PFSK-1 (cell line): Measurements from ENCODE around the gene PHKA2.

Experiments used
- FOXP2 ChIP-seq: optimal IDR thresholded peaks from 2 replicates; pipeline ENCODE3; 2011; ENCODE audit warnings: borderline replicate concordance, control low read depth, inconsistent platforms; ENCODE audit not compliant: insufficient read depth; ENCODE audit errors: extremely low read length, extremely low read depth
- POLR2AphosphoS5 ChIP-seq: IDR thresholded peaks from 2 replicates; pipeline ENCODE4 v1.6.1; 2012; ENCODE audit warnings: low read depth, mild to moderate bottlenecking, control low read depth, low read length, moderate library complexity
- SIN3A ChIP-seq: IDR thresholded peaks from 2 replicates; pipeline ENCODE4 v1.6.1; 2012; ENCODE audit warnings: mild to moderate bottlenecking, low read length, moderate library complexity, borderline replicate concordance; ENCODE audit not compliant: insufficient read depth
- TAF1 ChIP-seq: IDR thresholded peaks from 2 replicates; pipeline ENCODE4 v1.6.1; 2012; ENCODE audit warnings: low read length, control low read depth, borderline replicate concordance; ENCODE audit not compliant: insufficient read depth
- TF ChIP-seq, protein P1 (sequence below), 2 experiments: IDR thresholded peaks; 2 replicates each; pipeline versions ENCODE4 v1.6.1 to v1.8.0; 2011 to 2012; ENCODE audit warnings: low read depth in 2 of 2, low read length in 2 of 2, control low read depth in 1 of 2, inconsistent platforms in 1 of 2, mild to moderate bottlenecking in 1 of 2, moderate library complexity in 1 of 2; ENCODE audit not compliant: insufficient read depth in 1 of 2

PHKA2 gene

DNA sequence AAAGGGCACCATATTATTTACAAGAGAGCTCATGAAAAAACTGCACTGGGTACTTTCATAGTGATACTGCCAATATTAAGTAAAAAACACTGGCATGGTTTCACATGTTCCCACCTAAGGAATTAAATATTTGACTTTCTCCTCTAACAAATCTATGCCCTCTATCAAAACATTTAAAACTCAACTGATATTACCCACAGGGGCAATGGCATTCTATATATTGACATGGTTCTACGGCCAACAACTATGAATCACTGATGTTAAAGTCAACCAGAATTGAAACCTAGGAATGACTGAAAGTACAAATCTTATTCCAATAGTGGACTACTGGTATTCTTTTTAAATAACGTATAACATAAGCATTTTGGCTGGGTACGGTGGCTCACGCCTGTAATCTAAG lies 28.2 kb downstream of the PHKA2 start:
- no peak for TF ChIP-seq POLR2AphosphoS5
- no peak for TF ChIP-seq FOXP2
- TF ChIP-seq, protein P1, sequence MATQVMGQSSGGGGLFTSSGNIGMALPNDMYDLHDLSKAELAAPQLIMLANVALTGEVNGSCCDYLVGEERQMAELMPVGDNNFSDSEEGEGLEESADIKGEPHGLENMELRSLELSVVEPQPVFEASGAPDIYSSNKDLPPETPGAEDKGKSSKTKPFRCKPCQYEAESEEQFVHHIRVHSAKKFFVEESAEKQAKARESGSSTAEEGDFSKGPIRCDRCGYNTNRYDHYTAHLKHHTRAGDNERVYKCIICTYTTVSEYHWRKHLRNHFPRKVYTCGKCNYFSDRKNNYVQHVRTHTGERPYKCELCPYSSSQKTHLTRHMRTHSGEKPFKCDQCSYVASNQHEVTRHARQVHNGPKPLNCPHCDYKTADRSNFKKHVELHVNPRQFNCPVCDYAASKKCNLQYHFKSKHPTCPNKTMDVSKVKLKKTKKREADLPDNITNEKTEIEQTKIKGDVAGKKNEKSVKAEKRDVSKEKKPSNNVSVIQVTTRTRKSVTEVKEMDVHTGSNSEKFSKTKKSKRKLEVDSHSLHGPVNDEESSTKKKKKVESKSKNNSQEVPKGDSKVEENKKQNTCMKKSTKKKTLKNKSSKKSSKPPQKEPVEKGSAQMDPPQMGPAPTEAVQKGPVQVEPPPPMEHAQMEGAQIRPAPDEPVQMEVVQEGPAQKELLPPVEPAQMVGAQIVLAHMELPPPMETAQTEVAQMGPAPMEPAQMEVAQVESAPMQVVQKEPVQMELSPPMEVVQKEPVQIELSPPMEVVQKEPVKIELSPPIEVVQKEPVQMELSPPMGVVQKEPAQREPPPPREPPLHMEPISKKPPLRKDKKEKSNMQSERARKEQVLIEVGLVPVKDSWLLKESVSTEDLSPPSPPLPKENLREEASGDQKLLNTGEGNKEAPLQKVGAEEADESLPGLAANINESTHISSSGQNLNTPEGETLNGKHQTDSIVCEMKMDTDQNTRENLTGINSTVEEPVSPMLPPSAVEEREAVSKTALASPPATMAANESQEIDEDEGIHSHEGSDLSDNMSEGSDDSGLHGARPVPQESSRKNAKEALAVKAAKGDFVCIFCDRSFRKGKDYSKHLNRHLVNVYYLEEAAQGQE (IDR thresholded peaks at IDR 0.05; ENCODE audit: insufficient read depth in 1 of 2, low read depth in 2 of 2, low read length in 2 of 2), result no peak
- no peak for TF ChIP-seq TAF1
- TF ChIP-seq SIN3A, result no peak

DNA sequence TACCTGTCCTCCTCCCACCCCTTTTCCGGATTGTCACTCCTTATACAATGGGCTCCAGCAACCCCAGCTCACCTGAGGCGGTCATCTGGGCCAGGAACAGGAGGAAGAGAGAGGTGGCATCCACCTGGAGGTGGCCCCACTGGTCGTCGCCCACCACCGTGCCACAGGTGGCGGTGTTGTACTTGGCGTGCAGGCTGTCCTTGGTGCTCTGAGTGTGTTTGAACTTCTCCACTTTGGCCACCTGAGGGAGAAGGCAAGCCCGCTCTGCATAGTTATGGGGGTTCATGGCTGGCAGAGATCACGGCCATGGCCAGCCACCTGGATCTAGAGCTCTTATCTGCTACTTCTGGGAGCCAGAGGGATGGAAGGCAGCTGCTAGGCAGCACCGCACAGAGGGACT lies 32.9 kb downstream of the PHKA2 start:
- TF ChIP-seq, protein P1 (IDR thresholded peaks at IDR 0.05; ENCODE audit: insufficient read depth in 1 of 2, low read depth in 2 of 2, low read length in 2 of 2), result no peak
- no peak for TF ChIP-seq POLR2AphosphoS5
- no peak for TF ChIP-seq FOXP2
- no peak for TF ChIP-seq SIN3A
- no peak for TF ChIP-seq TAF1

DNA sequence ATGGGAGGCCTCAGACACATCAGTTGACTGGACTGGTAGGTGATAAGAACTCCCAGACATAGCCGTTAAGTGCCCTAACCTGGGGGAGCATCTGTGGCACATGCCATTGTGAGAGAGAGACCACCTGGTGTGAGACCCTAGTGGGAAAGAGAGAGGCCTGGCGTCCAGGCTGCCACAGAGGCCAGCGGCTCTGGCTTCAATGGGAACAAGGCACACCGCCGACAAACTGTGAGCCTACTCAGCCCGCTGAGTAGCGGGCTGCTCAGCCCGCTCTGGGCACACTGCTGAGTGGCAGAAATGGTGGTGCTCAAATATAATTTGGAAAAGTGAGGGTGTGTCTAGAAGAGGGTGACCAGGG lies 34.0 kb downstream of the PHKA2 start:
- no peak for TF ChIP-seq POLR2AphosphoS5
- TF ChIP-seq FOXP2, result no peak
- TF ChIP-seq TAF1, result no peak
- TF ChIP-seq, protein P1 (IDR thresholded peaks at IDR 0.05; ENCODE audit: insufficient read depth in 1 of 2, low read depth in 2 of 2, low read length in 2 of 2), result no peak
- TF ChIP-seq SIN3A, result no peak

DNA sequence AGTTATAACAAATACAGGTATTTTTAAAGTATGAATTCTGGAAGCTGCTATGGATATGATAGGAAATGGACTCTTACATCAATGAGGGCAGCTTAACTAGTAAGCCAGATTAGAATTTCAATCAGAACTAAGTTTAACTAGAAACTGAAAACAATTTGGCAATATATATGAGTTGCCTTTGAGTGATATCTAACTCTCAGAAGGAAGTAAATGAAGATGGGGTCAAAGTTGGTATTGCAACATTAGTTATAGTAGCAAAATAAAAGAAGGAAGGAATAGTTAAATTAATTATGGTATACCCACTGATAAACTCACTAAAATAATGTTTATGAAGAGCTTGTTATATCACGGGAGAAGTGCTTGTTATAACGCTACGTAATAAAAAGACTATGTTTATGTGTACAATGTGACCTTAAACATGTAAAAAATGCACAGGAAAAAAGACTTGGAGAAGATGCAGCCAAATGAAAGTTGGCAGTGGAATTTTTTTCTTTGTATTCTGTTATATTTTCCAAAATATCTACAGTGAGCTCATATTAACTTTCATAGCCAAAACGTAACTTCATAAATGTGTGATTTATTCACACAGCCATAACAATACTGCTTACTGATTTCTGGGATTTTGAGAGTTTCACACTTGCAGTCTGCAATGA lies 34.5 kb downstream of the PHKA2 start:
- TF ChIP-seq TAF1 (no peak), POLR2AphosphoS5 (no peak), FOXP2 (no peak), SIN3A (no peak)
- TF ChIP-seq, protein P1 (IDR thresholded peaks at IDR 0.05; ENCODE audit: insufficient read depth in 1 of 2, low read depth in 2 of 2, low read length in 2 of 2), result no peak
